GM12872 (cell line): ENCODE measurements around the gene DHRS7C.

Experiments
- TF ChIP-seq, protein P1 (sequence below): IDR thresholded peaks from 3 replicates; pipeline ENCODE4 v1.5.1; 2011; ENCODE audit warnings: low read depth, mild to moderate bottlenecking, low read length, moderate library complexity; ENCODE audit not compliant: insufficient read depth

The DHRS7C gene

DNA sequence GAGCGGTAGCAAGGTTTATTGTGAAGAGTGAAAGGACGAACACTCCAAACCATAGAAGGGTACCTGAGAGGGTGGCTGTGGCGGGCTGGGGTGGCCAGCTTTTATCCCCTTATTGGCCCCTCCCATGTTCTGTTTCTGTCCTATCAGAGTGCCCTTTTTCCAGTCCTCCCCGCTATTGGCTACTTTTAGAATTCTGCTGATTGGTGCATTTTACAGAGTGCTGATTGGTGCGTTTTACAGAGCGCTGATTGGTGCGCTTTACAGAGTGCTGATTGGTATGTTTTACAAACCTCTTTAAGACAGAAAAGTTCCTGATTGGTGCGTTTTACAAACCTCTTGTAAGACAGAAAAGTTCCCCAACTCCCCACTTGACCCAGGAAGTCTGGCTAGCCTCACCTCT, 18.0 kb upstream of the DHRS7C start:
- TF ChIP-seq, protein P1, sequence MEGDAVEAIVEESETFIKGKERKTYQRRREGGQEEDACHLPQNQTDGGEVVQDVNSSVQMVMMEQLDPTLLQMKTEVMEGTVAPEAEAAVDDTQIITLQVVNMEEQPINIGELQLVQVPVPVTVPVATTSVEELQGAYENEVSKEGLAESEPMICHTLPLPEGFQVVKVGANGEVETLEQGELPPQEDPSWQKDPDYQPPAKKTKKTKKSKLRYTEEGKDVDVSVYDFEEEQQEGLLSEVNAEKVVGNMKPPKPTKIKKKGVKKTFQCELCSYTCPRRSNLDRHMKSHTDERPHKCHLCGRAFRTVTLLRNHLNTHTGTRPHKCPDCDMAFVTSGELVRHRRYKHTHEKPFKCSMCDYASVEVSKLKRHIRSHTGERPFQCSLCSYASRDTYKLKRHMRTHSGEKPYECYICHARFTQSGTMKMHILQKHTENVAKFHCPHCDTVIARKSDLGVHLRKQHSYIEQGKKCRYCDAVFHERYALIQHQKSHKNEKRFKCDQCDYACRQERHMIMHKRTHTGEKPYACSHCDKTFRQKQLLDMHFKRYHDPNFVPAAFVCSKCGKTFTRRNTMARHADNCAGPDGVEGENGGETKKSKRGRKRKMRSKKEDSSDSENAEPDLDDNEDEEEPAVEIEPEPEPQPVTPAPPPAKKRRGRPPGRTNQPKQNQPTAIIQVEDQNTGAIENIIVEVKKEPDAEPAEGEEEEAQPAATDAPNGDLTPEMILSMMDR = no peak

DNA sequence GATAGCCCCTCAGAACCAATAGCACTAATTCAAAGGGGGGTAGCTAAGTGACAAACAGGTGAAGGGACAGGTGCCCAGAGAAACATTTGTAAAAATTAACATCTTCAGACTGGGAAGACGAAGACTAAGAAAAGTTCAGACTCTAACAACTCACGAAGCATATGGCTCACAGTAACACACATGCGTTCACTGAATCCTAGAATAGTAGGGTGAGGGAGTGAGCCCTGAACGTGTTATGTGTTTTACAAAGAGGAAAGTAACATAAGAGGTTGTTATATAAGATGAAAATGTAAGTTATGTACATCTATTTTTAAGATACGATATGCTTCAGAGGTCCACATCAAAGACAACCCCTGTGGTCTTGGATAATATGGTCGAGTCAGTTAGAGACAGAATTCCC, 15.3 kb upstream of the DHRS7C start:
- TF ChIP-seq, protein P1 = no peak

DNA sequence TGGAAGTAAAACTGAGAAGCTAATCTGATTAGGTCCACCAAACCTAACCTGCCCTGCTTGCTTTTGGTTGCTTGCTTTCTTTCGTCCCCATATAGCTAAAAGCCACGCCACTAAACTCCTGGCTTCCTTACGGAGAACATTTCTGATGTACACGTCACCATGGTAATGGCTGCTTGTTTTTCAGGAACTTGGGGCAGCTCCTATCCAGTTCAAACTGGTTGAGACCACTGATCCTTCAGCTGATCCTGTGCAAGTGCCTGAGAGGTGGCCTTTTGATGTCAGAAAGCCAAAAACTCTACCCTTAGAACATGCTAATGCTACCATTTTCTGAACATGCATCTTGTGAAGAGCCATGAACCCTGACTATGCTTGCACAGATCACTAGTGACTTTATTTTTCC, 14.4 kb upstream of the DHRS7C start:
- TF ChIP-seq, protein P1 = no peak

DNA sequence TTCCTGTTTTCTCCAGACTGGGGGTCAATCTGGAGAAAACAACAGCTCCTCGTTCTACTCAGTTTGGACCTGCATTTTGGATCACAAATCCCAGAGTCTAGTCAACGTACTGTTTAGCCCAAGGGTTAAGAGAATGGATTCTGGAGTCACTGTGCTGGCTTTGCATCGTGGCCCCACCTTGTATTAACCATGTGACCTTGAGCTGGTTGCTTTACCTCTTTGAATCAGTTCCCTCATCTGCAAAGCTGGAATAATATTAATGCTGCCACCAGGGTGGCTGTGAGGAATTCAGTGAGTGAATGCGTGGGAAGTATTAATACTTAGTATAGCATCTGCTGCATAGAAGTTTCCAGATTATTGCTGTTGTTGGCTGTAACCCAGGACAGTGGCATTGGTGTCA, 11.3 kb upstream of the DHRS7C start:
- TF ChIP-seq, protein P1 = no peak

DNA sequence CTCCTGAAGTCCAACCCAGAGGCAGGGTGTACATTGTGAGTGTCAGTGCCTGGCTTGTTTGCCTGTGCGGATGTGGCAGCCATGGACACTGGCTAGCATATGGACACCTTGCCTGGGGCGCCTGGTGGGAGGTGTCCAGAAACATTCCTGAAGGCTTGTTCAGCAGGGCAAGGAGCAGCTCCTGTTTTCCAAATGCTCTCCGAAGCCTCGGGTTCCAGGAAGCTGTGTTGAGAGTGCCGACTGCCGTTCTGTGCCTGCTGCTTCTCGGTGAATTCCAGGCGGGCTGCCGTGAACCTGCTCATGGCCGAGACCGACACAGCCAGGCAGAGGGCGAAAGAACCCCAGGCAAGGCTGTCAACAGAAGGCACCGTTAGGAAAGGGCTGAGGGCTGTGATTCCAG, 10.9 kb upstream of the DHRS7C start:
- TF ChIP-seq, protein P1 = no peak

DNA sequence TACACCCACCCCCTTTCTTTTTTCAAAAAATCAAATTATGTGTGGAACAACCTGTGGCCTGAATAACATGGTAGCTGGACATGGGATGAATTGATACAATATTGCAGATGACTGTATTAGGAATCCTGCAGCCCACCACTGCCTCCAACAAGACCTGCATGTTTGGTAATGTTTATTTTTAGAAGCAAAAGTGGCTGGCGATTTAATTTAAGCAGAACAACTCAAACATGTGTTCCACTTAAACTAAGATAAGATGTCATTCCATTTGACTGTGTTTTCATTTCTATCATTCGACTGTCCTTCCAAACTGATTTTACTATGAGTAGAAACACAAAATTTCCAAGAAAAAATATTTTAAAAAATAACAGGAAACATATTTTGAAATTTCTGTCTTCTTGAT, 10.1 kb upstream of the DHRS7C start:
- TF ChIP-seq, protein P1 = no peak

DNA sequence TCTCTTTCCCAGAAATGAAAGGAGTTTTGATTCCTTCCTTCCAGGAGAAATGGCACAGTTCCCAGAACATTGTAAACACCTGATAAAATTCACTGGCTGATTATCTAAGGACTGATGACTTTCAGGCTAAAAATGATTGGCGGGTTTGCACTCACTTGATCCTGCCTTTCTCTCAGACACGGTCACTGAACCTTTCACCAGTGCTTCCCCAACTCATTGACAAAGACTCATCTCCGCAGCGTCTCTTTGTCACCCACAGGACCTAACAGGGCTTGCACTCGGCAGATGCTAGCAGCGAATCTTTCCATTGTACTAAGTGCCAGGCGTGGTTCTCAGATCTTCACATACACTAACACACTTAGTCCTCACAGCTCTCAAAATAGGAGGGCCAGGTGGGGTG, 7.3 kb upstream of the DHRS7C start:
- TF ChIP-seq, protein P1 = no peak

DNA sequence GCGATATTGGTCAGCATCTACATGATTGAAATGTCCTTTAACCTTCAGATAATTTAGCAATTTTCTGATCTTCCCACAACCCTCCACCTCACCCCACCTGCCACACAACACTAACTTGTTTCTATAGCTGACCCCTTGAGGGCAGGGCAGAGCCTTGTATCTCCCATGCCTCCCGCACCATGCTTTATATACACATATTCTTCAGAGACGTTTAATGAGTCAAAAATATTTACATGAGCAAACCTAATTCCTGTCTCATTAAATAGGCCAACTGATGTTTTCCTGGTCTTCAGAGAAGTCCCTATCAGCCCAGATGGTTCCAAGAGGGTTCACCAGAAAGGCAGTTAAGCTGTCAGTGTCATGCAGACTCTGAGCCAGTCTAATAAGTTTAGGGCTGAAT, 6.6 kb upstream of the DHRS7C start:
- TF ChIP-seq, protein P1 = no peak
